Stomach (tissue), 4 donors: ENCODE measurements around the gene ATG2B.

ENCODE experiments used
- POLR2AphosphoS5 ChIP-seq, 3 donors: sonication (generic); formaldehyde crosslinking; IDR thresholded peaks; one replicate each; pipeline ENCODE4 v1.6.1; 2016; ENCODE audit warnings: antibody characterized with exemption in 3 of 3
- TF ChIP-seq, protein P1 (sequence below), 7 experiments: fragments of 450-650 bp in 4 of 7; fragments of 200-600 bp in 3 of 7; sonication (generic) in 3 of 7; IDR thresholded peaks; one replicate each; pipeline ENCODE4 v1.5.1; 2016 to 2019; ENCODE audit warnings: antibody characterized with exemption in 7 of 7, control low read depth in 2 of 7, mild to moderate bottlenecking in 1 of 7

DNA sequence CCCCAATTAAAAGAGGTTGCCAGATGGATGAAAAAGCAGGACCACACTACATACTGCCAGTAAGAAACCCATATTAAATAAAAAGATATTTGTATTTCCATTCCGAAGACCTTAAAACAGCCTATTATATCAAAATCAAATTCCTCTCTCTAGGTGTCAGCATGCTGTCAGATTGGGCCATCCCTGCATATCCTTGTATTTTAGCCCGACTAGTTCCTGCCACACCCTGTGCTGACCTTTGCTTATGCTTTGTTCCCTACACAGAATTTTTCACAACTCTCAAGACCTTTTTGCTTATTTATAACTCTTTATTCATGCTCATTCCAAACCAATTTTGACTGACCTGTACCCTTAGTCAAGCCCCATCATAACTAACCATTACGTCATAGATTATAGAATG, 13.0 kb upstream of the ATG2B start:
- TF ChIP-seq, protein P1, sequence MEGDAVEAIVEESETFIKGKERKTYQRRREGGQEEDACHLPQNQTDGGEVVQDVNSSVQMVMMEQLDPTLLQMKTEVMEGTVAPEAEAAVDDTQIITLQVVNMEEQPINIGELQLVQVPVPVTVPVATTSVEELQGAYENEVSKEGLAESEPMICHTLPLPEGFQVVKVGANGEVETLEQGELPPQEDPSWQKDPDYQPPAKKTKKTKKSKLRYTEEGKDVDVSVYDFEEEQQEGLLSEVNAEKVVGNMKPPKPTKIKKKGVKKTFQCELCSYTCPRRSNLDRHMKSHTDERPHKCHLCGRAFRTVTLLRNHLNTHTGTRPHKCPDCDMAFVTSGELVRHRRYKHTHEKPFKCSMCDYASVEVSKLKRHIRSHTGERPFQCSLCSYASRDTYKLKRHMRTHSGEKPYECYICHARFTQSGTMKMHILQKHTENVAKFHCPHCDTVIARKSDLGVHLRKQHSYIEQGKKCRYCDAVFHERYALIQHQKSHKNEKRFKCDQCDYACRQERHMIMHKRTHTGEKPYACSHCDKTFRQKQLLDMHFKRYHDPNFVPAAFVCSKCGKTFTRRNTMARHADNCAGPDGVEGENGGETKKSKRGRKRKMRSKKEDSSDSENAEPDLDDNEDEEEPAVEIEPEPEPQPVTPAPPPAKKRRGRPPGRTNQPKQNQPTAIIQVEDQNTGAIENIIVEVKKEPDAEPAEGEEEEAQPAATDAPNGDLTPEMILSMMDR (IDR thresholded peaks at IDR 0.05), result no peak
- TF ChIP-seq POLR2AphosphoS5 (IDR thresholded peaks at IDR 0.05), result no peak
